Osteoblast (primary cell): ENCODE measurements around the gene CELF2. TPM values are rescaled to one million over a fixed set of nuclear protein-coding genes. Genes with fewer than 3 reads are reported as not detected.

Source experiments
- DNase-seq: peaks from one replicate; pipeline ENCODE4 v3.0.0; 2011; ENCODE audit warnings: low spot score, mixed read lengths; ENCODE audit not compliant: insufficient read length; ENCODE audit errors: missing footprints
- H2AFZ ChIP-seq: 2 replicates; pipeline ENCODE4 v1.6.0; 2011; ENCODE audit warnings: mild to moderate bottlenecking, low read length
- H3K27ac ChIP-seq: 2 replicates; pipeline ENCODE4 v1.5.1; 2011; ENCODE audit warnings: mild to moderate bottlenecking, low read depth, low read length, moderate library complexity
- H3K27me3 ChIP-seq: 2 replicates; pipeline ENCODE4 v1.6.0; 2012; ENCODE audit warnings: mild to moderate bottlenecking, control low read depth, inconsistent platforms, low read length, moderate library complexity; ENCODE audit not compliant: insufficient read depth
- H3K36me3 ChIP-seq: 2 replicates; pipeline ENCODE4 v1.5.1; 2011; ENCODE audit warnings: mild to moderate bottlenecking, low read length, control low read depth, moderate library complexity; ENCODE audit not compliant: insufficient read depth
- H3K4me1 ChIP-seq: 2 replicates; pipeline ENCODE4 v1.5.1; 2011; ENCODE audit warnings: mild to moderate bottlenecking, low read length, control low read depth, moderate library complexity; ENCODE audit not compliant: insufficient read depth
- H3K4me2 ChIP-seq: 2 replicates; pipeline ENCODE4 v1.6.0; 2011; ENCODE audit warnings: mild to moderate bottlenecking, low read length; ENCODE audit not compliant: insufficient read depth
- H3K4me3 ChIP-seq: fragments of 200-600 bp; sonication (generic); 3 replicates; pipeline ENCODE4 v1.5.1; 2012; ENCODE audit warnings: mild to moderate bottlenecking, low read length, inconsistent platforms; ENCODE audit not compliant: insufficient read depth
- H3K79me2 ChIP-seq: 2 replicates; pipeline ENCODE4 v1.6.0; 2012; ENCODE audit warnings: mild to moderate bottlenecking, low read length, control low read depth, inconsistent platforms; ENCODE audit not compliant: insufficient read depth
- H3K9me3 ChIP-seq: 2 replicates; pipeline ENCODE4 v1.5.1; 2011; ENCODE audit warnings: low read depth, low read length, control low read depth
- H4K20me1 ChIP-seq: 2 replicates; pipeline ENCODE4 v1.6.0; 2012; ENCODE audit warnings: mild to moderate bottlenecking, low read length, control low read depth; ENCODE audit not compliant: insufficient read depth
- CTCF ChIP-seq: IDR thresholded peaks from 2 replicates; pipeline ENCODE4 v1.5.1; 2011; ENCODE audit warnings: mild to moderate bottlenecking, low read depth, low read length, moderate library complexity; ENCODE audit errors: extremely low read depth
- total RNA-seq: library from RNA; depleted of rRNA; stranded (reverse); fragments of >200 nt; gene quantifications from 2 replicates; pipeline ENCODE4 v1.2.3, GENCODE V29; 2012

CELF2 gene
- total RNA-seq, 1 donor, result 7.6 TPM

DNA sequence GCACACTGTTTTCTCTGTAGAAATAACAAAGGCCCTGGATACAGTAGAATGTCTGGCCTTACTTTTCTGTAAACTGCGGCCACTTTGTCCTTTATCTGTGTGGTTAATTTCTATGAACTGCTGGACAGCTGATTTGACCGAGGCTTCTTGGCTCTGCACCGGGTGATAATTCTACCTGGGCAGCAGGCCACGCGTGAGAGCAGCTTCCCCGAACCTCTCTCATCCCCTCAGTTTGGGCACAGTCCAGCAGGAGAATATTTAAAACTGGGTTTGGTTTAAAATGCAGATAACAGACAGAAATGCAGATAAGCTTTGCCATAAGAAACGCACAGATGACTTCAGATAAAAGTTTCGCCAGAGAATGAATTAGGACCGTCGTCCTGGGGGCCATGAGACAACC lies 81.0 kb downstream of the CELF2 start:
- TF ChIP-seq CTCF, result no peak
- no peak overlapping the region for H3K4me2 ChIP-seq
- H3K4me3 ChIP-seq, result no peak overlapping the region
- no peak overlapping the region for H2AFZ ChIP-seq
- DNase-seq, result no peak
- H3K36me3 ChIP-seq, result no peaks in the 10 kb centered on the region
- no peak overlapping the region for H3K27ac ChIP-seq
- no peaks in the 10 kb centered on the region for H3K4me1 ChIP-seq
- no peaks in the 10 kb centered on the region for H3K79me2 ChIP-seq
- no peaks in the 10 kb centered on the region for H3K27me3 ChIP-seq
- no peaks in the 10 kb centered on the region for H4K20me1 ChIP-seq
- H3K9me3 ChIP-seq, result peaks cover 3% of the 10 kb centered on the region

DNA sequence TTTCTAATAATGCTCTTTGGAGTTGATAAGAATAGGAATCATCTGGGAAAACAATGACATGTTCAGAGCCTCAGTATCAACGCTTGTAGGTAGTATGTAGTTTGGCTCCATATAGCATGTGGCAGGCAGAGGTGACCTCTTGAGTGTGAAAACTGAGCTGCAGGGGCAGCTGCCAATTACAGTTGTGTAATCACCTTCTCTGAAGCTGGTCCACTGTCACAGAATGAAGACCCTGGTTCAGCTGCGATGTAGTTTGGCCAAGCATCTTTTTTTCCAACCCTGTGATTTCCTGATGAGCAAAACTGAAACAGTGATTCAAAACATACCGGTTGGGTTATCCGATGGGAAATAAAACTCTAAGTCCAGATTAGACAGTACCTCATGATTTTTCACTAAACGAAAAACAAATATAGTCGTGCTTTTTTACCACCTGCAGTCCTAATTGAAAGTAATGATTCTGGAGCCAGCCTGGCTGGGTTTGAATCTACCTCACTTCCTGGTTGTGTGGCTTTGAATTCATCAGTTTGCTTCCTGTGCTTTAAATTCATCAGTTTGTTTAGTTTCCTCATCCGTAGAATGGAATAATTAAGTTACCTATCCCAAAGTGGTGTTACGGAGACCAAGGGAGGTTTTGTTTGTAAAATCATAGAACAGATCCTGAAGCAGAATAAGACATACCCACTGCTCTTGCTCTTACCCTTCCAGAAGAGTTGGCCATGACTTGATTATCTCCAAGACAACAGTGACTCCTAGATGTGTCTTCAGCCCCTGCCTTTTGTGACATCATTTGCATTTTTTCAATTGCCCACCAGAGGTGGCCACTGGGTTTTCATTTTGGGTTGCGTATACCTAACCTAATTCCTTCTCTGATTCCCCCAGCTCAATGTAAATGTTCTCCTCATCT lies 87.4 kb downstream of the CELF2 start:
- Histone ChIP-seq H3K27me3 (no peaks in the 10 kb centered on the region), H3K36me3 (no peaks in the 10 kb centered on the region), H3K4me3 (no peak overlapping the region), H3K9me3 (no peaks in the 10 kb centered on the region), H2AFZ (no peak overlapping the region), H3K4me2 (no peak overlapping the region), H4K20me1 (no peaks in the 10 kb centered on the region), H3K27ac (no peak overlapping the region), H3K4me1 (no peaks in the 10 kb centered on the region), H3K79me2 (no peaks in the 10 kb centered on the region)
- no peak for DNase-seq
- no peak for TF ChIP-seq CTCF

- Histone ChIP-seq H3K4me3 (no peak overlapping the region), H3K27me3 (no peaks in the 10 kb centered on the region), H3K79me2 (no peaks in the 10 kb centered on the region), H4K20me1 (no peaks in the 10 kb centered on the region), H3K9me3 (no peaks in the 10 kb centered on the region), H3K4me1 (no peaks in the 10 kb centered on the region), H3K27ac (no peak overlapping the region), H3K36me3 (no peaks in the 10 kb centered on the region), H2AFZ (no peak overlapping the region), H3K4me2 (no peak overlapping the region)
- DNase-seq, result no peak
- no peak for TF ChIP-seq CTCF
These were observed 88.0 kb downstream of the CELF2 start for GRCh38 chr10:11105676-11106004.

GRCh38 chr10:11106621-11107374 lies 89.1 kb downstream of the CELF2 start:
- Histone ChIP-seq H3K27me3 (no peaks in the 10 kb centered on the region), H3K9me3 (no peaks in the 10 kb centered on the region), H3K4me3 (no peak overlapping the region), H3K4me1 (no peaks in the 10 kb centered on the region), H4K20me1 (no peaks in the 10 kb centered on the region), H3K79me2 (no peaks in the 10 kb centered on the region), H2AFZ (no peak overlapping the region), H3K4me2 (no peak overlapping the region), H3K36me3 (no peaks in the 10 kb centered on the region), H3K27ac (no peak overlapping the region)
- DNase-seq, result no peak
- no peak for TF ChIP-seq CTCF
